Lower leg skin (tissue), 3 donors: Measurements from ENCODE around the gene MSH2.

Source experiments
- CTCF ChIP-seq, 3 donors: fragments of 450-650 bp; IDR thresholded peaks; one replicate each; pipeline ENCODE4 v1.5.1; 2016; ENCODE audit warnings: antibody characterized with exemption in 3 of 3, mild to moderate bottlenecking in 3 of 3, moderate library complexity in 2 of 3
- POLR2A ChIP-seq, 2 donors: fragments of 450-650 bp; IDR thresholded peaks; one replicate each; pipeline ENCODE4 v1.6.1; 2016 to 2017; ENCODE audit warnings: antibody characterized with exemption in 2 of 2, mild to moderate bottlenecking in 1 of 2, moderate library complexity in 1 of 2

DNA sequence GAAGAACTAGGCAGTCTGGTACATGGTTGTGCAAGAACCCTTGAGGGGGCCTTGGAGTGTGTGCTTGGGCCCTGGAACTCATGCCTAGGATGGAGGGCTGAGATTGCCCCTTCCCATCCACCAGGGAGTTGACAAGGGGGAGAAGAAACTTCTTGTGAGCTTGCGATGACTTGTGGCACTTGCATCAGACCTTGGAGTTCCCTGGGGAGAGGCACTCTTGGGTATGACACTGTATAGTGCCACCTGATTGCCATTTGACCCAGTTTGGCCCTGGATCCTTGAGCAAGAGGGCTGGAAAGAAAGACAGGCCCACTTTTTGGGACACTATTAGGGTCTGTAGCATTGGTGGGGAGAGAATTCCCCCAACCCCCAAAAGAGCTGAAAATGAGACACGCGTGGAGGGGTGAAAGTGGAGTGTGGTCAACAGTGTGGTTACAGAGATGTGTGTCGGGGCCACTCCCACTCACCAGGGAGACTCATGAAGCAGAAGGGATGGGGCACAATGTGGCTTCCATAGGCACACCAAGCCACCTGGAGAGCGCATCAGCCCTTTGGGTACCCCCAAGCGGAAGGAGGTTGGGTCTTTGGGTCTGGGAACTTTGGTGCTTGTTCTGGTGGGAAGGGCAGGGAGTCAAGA lies 101.3 kb downstream of the MSH2 start:
- TF ChIP-seq CTCF (IDR thresholded peaks at IDR 0.05) (no peak), POLR2A (IDR thresholded peaks at IDR 0.05) (no peak)
